HEK293T (cell line): ENCODE data around the gene PRPF19.

ENCODE experiments used
- CTCF ChIA-PET: fragments of 350-600 bp; formaldehyde crosslinking; extraction: SDS; loops from one replicate; lab custom pipeline; 2021; ENCODE audit warnings: antibody characterized with exemption, inconsistent platforms; lab: Yijun Ruan, JAX
- POLR2A ChIA-PET: fragments of 350-600 bp; formaldehyde crosslinking; extraction: SDS; loops from one replicate; lab custom pipeline; 2020; ENCODE audit warnings: antibody characterized with exemption, inconsistent platforms; lab: Yijun Ruan, JAX
- DNase-seq: peaks from one replicate; pipeline ENCODE4 v3.0.0; 2012; ENCODE audit warnings: mixed read lengths; ENCODE audit errors: extremely low spot score
- ARNT ChIP-seq: fragments of 450-650 bp; IDR thresholded peaks from 2 replicates; pipeline ENCODE4 v1.6.1; 2017; ENCODE audit warnings: mild to moderate bottlenecking
- BHLHE40 ChIP-seq: fragments of 450-650 bp; IDR thresholded peaks from 2 replicates; pipeline ENCODE4 v1.6.1; 2016; ENCODE audit warnings: mild to moderate bottlenecking, moderate library complexity, borderline replicate concordance
- CTBP1 ChIP-seq: fragments of 450-650 bp; IDR thresholded peaks from 2 replicates; pipeline ENCODE4 v1.6.1; 2016; ENCODE audit warnings: borderline replicate concordance
- ELF4 ChIP-seq: fragments of 450-650 bp; IDR thresholded peaks from 2 replicates; pipeline ENCODE4 v1.6.1; 2017; ENCODE audit warnings: antibody characterized with exemption
- FOXA1 ChIP-seq: fragments of 450-650 bp; IDR thresholded peaks from 2 replicates; pipeline ENCODE4 v1.6.1; 2016; ENCODE audit warnings: mild to moderate bottlenecking
- FOXK2 ChIP-seq: fragments of 450-650 bp; IDR thresholded peaks from 2 replicates; pipeline ENCODE4 v1.6.1; 2016; ENCODE audit warnings: mild to moderate bottlenecking
- FOXM1 ChIP-seq: fragments of 450-650 bp; IDR thresholded peaks from 2 replicates; pipeline ENCODE4 v1.6.1; 2017; ENCODE audit warnings: mild to moderate bottlenecking, borderline replicate concordance
- HDGF ChIP-seq: fragments of 450-650 bp; IDR thresholded peaks from 2 replicates; pipeline ENCODE4 v1.6.1; 2017; ENCODE audit warnings: antibody characterized with exemption, borderline replicate concordance
- L3MBTL2 ChIP-seq: fragments of 450-650 bp; conservative IDR thresholded peaks from 2 replicates; pipeline ENCODE4 v1.6.1; 2016; ENCODE audit warnings: mild to moderate bottlenecking
- LEF1 ChIP-seq: fragments of 450-650 bp; IDR thresholded peaks from 2 replicates; pipeline ENCODE4 v1.6.1; 2017; ENCODE audit warnings: mild to moderate bottlenecking, borderline replicate concordance
- NFRKB ChIP-seq: fragments of 450-650 bp; IDR thresholded peaks from 2 replicates; pipeline ENCODE4 v1.6.1; 2016; ENCODE audit warnings: mild to moderate bottlenecking, moderate library complexity
- PKNOX1 ChIP-seq: fragments of 450-650 bp; IDR thresholded peaks from 2 replicates; pipeline ENCODE4 v1.6.1; 2016
- SP1 ChIP-seq: fragments of 450-650 bp; IDR thresholded peaks from 2 replicates; pipeline ENCODE4 v1.6.1; 2017
- SUZ12 ChIP-seq: fragments of 450-650 bp; IDR thresholded peaks from 2 replicates; pipeline ENCODE4 v1.6.1; 2016; ENCODE audit warnings: mild to moderate bottlenecking
- TARDBP ChIP-seq: fragments of 450-650 bp; IDR thresholded peaks from 2 replicates; pipeline ENCODE4 v1.6.1; 2016
- ZNF384 ChIP-seq: fragments of 450-650 bp; IDR thresholded peaks from 2 replicates; pipeline ENCODE4 v1.6.1; 2016

The PRPF19 gene

GRCh38 chr11:60866911-60867870 is 39.2 kb downstream of the PRPF19 start, which contains the start of gene ZP1:
ZP1 (plus strand) TSS chr11:60867542; CDS start chr11:60867562, 20 bp downstream.
- ChIA-PET POLR2A (no interaction called here), CTCF (no interaction called here)
- no peak for TF ChIP-seq NFRKB
- TF ChIP-seq ZNF384: no peak
- no peak for TF ChIP-seq ARNT
- TF ChIP-seq CTBP1: no peak
- no peak for TF ChIP-seq SP1
- no peak for TF ChIP-seq HDGF
- no peak for TF ChIP-seq PKNOX1
- TF ChIP-seq TARDBP: no peak
- no peak for TF ChIP-seq ELF4
- TF ChIP-seq FOXA1: no peak
- no peak for TF ChIP-seq FOXM1
- TF ChIP-seq FOXK2: no peak
- no peak for TF ChIP-seq L3MBTL2
- no peak for TF ChIP-seq BHLHE40
- no peak for DNase-seq

- DNase-seq: no peak
- ChIA-PET CTCF (no interaction called here), POLR2A (no interaction called here)
- TF ChIP-seq FOXA1 (no peak), ELF4 (no peak), BHLHE40 (no peak), CTBP1 (no peak), L3MBTL2 (no peak), LEF1 (no peak), HDGF (no peak), TARDBP (no peak), ZNF384 (no peak), PKNOX1 (no peak), FOXK2 (no peak), NFRKB (no peak), ARNT (no peak)
These were observed 41.4 kb downstream of the PRPF19 start for GRCh38 chr11:60864856-60865513.

- CTCF ChIA-PET: no interaction called here
- TF ChIP-seq CTBP1 (no peak), SP1 (no peak), ARNT (no peak), PKNOX1 (no peak), ZNF384 (no peak), SUZ12 (no peak), L3MBTL2 (no peak), BHLHE40 (no peak), NFRKB (no peak), FOXA1 (no peak), FOXM1 (no peak), ELF4 (no peak), TARDBP (no peak), FOXK2 (no peak), HDGF (no peak), LEF1 (no peak)
- no peak for DNase-seq
- POLR2A ChIA-PET: no interaction called here
These were observed 42.5 kb downstream of the PRPF19 start for GRCh38 chr11:60863550-60864521.

- ChIA-PET POLR2A (no interaction called here), CTCF (no interaction called here)
These were observed 44.2 kb downstream of the PRPF19 start for GRCh38 chr11:60862171-60862570.

More at GRCh38 chr11:60862171-60862570, 44.2 kb downstream of the PRPF19 start:
- TF ChIP-seq LEF1: no peak
- no peak for TF ChIP-seq FOXA1
- TF ChIP-seq NFRKB: no peak
- TF ChIP-seq ELF4: no peak
- no peak for TF ChIP-seq L3MBTL2
- no peak for TF ChIP-seq TARDBP
- TF ChIP-seq PKNOX1: no peak
- no peak for TF ChIP-seq SP1
- TF ChIP-seq SUZ12: no peak
- TF ChIP-seq ZNF384: no peak
- TF ChIP-seq FOXK2: no peak
- no peak for TF ChIP-seq BHLHE40
- DNase-seq: no peak
